ENCODE data around the gene MTR.

MTR gene

DNA sequence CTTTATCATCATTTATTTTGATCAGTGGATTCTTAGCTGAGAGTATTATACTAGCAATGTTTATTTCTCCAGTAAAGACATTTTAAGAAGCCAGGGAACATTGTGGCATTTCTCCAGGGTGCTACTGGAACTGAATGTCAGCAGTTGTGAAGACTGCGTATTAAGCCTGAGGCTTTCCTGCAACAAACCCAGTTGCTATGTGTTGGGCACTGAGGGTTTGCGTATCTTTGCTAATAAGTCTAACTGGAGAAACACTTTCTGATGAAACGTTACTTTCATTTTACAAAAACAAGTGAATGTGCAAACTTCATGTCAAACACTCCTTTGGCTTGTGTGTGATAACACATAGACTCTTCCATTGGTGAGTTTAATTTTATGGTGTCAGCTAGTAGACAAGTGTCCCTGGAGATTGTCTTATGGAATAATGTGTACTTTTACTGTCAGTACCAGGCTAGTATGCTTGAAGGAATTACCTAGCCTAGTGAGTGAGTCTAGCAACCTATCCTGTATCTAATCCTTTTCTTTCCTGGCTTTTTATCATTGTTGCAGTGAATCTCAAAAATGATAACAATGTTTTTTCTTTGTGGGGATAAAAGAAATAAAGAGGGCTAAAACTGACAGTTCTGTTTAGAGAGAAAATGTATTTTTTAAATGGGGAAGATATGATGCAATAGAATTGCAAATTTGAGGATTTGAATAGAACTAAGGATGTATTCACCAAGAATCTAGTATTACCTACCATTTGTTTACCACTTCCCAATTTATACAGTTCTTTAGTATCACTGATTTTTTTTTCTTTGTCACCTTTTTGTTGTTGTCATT lies 70.1 kb downstream of the MTR start:
- ATAC-seq, result no peak
- TF ChIP-seq RARB (CRISPR knock-in tag; IDR thresholded peaks at IDR 0.05) (no peak), OSR1 (CRISPR knock-in tag; IDR thresholded peaks at IDR 0.05) (no peak), POU6F1 (CRISPR knock-in tag; IDR thresholded peaks at IDR 0.05; ENCODE audit: borderline replicate concordance, low read depth) (no peak), ZNF8 (CRISPR knock-in tag; IDR thresholded peaks at IDR 0.05) (no peak), ISL1 (CRISPR knock-in tag; IDR thresholded peaks at IDR 0.05) (no peak), ZNF70 (CRISPR knock-in tag; IDR thresholded peaks at IDR 0.05) (no peak), ESRRG (CRISPR knock-in tag; IDR thresholded peaks at IDR 0.05) (no peak), CSDC2 (CRISPR knock-in tag; IDR thresholded peaks at IDR 0.05) (no peak), TSHZ2 (CRISPR knock-in tag; IDR thresholded peaks at IDR 0.05) (no peak), SNAI2 (CRISPR knock-in tag; IDR thresholded peaks at IDR 0.05) (no peak), TCF4 (CRISPR knock-in tag; IDR thresholded peaks at IDR 0.05; ENCODE audit: borderline replicate concordance) (no peak), ARNTL (CRISPR knock-in tag; IDR thresholded peaks at IDR 0.05; ENCODE audit: borderline replicate concordance, low read depth) (no peak), TOX (CRISPR knock-in tag; IDR thresholded peaks at IDR 0.05; ENCODE audit: borderline replicate concordance) (no peak), GLIS3 (CRISPR knock-in tag; IDR thresholded peaks at IDR 0.05) (no peak), ZFP30 (CRISPR knock-in tag; IDR thresholded peaks at IDR 0.05) (no peak), PPARA (CRISPR knock-in tag; IDR thresholded peaks at IDR 0.05; ENCODE audit: borderline replicate concordance) (no peak)
- TF ChIP-seq, protein P1, sequence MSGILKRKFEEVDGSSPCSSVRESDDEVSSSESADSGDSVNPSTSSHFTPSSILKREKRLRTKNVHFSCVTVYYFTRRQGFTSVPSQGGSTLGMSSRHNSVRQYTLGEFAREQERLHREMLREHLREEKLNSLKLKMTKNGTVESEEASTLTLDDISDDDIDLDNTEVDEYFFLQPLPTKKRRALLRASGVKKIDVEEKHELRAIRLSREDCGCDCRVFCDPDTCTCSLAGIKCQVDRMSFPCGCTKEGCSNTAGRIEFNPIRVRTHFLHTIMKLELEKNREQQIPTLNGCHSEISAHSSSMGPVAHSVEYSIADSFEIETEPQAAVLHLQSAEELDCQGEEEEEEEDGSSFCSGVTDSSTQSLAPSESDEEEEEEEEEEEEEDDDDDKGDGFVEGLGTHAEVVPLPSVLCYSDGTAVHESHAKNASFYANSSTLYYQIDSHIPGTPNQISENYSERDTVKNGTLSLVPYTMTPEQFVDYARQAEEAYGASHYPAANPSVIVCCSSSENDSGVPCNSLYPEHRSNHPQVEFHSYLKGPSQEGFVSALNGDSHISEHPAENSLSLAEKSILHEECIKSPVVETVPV (CRISPR knock-in tag; IDR thresholded peaks at IDR 0.05), result no peak
- TF ChIP-seq, protein P2, sequence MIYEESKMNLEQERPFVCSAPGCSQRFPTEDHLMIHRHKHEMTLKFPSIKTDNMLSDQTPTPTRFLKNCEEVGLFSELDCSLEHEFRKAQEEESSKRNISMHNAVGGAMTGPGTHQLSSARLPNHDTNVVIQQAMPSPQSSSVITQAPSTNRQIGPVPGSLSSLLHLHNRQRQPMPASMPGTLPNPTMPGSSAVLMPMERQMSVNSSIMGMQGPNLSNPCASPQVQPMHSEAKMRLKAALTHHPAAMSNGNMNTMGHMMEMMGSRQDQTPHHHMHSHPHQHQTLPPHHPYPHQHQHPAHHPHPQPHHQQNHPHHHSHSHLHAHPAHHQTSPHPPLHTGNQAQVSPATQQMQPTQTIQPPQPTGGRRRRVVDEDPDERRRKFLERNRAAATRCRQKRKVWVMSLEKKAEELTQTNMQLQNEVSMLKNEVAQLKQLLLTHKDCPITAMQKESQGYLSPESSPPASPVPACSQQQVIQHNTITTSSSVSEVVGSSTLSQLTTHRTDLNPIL (CRISPR knock-in tag; IDR thresholded peaks at IDR 0.05; ENCODE audit: low read depth), result no peak

DNA sequence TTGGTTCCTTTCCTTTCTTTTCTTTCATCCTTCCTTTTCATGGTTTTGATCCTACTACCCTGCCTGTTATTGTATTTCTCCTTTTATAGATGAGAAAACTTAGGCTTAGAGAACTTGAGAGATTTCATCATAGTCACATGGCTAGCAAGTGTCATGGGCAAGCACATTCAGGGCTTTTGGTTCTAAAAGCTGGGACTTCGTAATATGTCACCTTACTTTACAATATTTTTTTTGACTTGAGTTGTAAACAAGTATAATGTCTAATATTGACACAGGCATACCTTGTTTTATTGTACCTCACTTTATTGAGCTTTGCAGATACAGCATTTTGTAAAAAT lies 70.7 kb downstream of the MTR start:
- TF ChIP-seq ZFP3 (CRISPR knock-in tag; IDR thresholded peaks at IDR 0.05), result no peak
- TF ChIP-seq ESRRG (CRISPR knock-in tag; IDR thresholded peaks at IDR 0.05), result no peak
- no peak for TF ChIP-seq CSDC2 (CRISPR knock-in tag; IDR thresholded peaks at IDR 0.05)
- no peak for TF ChIP-seq ZNF8 (CRISPR knock-in tag; IDR thresholded peaks at IDR 0.05)
- no peak for TF ChIP-seq OSR1 (CRISPR knock-in tag; IDR thresholded peaks at IDR 0.05)
- TF ChIP-seq PPARA (CRISPR knock-in tag; IDR thresholded peaks at IDR 0.05; ENCODE audit: borderline replicate concordance), result no peak
- TF ChIP-seq TSHZ2 (CRISPR knock-in tag; IDR thresholded peaks at IDR 0.05), result no peak
- TF ChIP-seq ARNTL (CRISPR knock-in tag; IDR thresholded peaks at IDR 0.05; ENCODE audit: borderline replicate concordance, low read depth), result no peak
- TF ChIP-seq TOX (CRISPR knock-in tag; IDR thresholded peaks at IDR 0.05; ENCODE audit: borderline replicate concordance), result no peak
- TF ChIP-seq PATZ1 (CRISPR knock-in tag; IDR thresholded peaks at IDR 0.05; ENCODE audit: borderline replicate concordance), result no peak
- ATAC-seq, result no peak

All from SK-N-SH treated with all-trans-retinoic acid at 6 μM for 48 hours (cell line).